ENCODE measurements around the gene RHBDL3. TPM values are rescaled to one million over a fixed set of nuclear protein-coding genes. Genes with fewer than 3 reads are reported as not detected.

The RHBDL3 gene
- total RNA-seq, 4 donors from 2014 or later = 0.27 to 0.64 TPM; not detected in 2

- Histone ChIP-seq H3K36me3 (no peaks in the 10 kb centered on the region), H3K4me3 (no peak overlapping the region), H3K4me1 (no peaks in the 10 kb centered on the region), H3K27ac (no peak overlapping the region), H3K9me3 (no peaks in the 10 kb centered on the region), H3K27me3 (peaks cover 3% of the 10 kb centered on the region)
- no peak for TF ChIP-seq EP300 (IDR thresholded peaks at IDR 0.05; ENCODE audit: low read depth)
- TF ChIP-seq CTCF (IDR thresholded peaks at IDR 0.05) = no peak
- no peak for TF ChIP-seq POLR2A (IDR thresholded peaks at IDR 0.05)
- no peak for TF ChIP-seq POLR2AphosphoS5 (IDR thresholded peaks at IDR 0.05)
- in situ Hi-C loops (cut with MboI; ENCODE audit: low pct_ligation_motif_present in 1 of 4, low pct_unique_long_range_greater_than_20kb in 1 of 4, low sequenced_read_pairs in 3 of 4) = no loop called here
- intact Hi-C loops (cut with DNase I; ENCODE audit: low total_unique reads) = no loop called here
- 24% methylated on average over 4 of the region's 9 CpGs; no CpG with 5 or more reads in 1 of the 2 donors for WGBS, 2 donors (ENCODE audit: low coverage in 1 of 2)
- DNase-seq = no peak
Measured at GRCh38 chr17:32281011-32281451, 15.4 kb downstream of the RHBDL3 start.

- 56 to 74% methylated on average over 3 to 20 of the region's 20 CpGs for WGBS, 2 donors (ENCODE audit: low coverage in 1 of 2)
- in situ Hi-C loops (cut with MboI; ENCODE audit: low pct_ligation_motif_present in 1 of 4, low pct_unique_long_range_greater_than_20kb in 1 of 4, low sequenced_read_pairs in 3 of 4) = no loop called here
- Histone ChIP-seq H3K36me3 (no peaks in the 10 kb centered on the region), H3K9me3 (no peaks in the 10 kb centered on the region), H3K27me3 (peaks cover 3% of the 10 kb centered on the region), H3K4me3 (no peak overlapping the region), H3K4me1 (no peaks in the 10 kb centered on the region), H3K27ac (no peak overlapping the region)
- TF ChIP-seq POLR2A (IDR thresholded peaks at IDR 0.05) (no peak), POLR2AphosphoS5 (IDR thresholded peaks at IDR 0.05) (no peak), CTCF (IDR thresholded peaks at IDR 0.05) (no peak), EP300 (IDR thresholded peaks at IDR 0.05; ENCODE audit: low read depth) (no peak)
- intact Hi-C loops (cut with DNase I; ENCODE audit: low total_unique reads) = no loop called here
- DNase-seq = no peak
Measured at GRCh38 chr17:32283745-32284201, 18.1 kb downstream of the RHBDL3 start.

- TF ChIP-seq POLR2AphosphoS5 (IDR thresholded peaks at IDR 0.05) = no peak
- no peak for TF ChIP-seq EP300 (IDR thresholded peaks at IDR 0.05; ENCODE audit: low read depth)
- no peak for TF ChIP-seq POLR2A (IDR thresholded peaks at IDR 0.05)
- no peak for TF ChIP-seq CTCF (IDR thresholded peaks at IDR 0.05)
- Histone ChIP-seq H3K36me3 (no peaks in the 10 kb centered on the region), H3K27me3 (peaks cover 3% of the 10 kb centered on the region), H3K27ac (no peak overlapping the region), H3K4me1 (no peaks in the 10 kb centered on the region), H3K4me3 (no peak overlapping the region), H3K9me3 (no peaks in the 10 kb centered on the region)
- WGBS, 2 donors (ENCODE audit: low coverage in 1 of 2) = 73 to 95% methylated on average over 2 to 8 of the region's 8 CpGs
- intact Hi-C loops (cut with DNase I; ENCODE audit: low total_unique reads) = no loop called here
- in situ Hi-C loops (cut with MboI; ENCODE audit: low pct_ligation_motif_present in 1 of 4, low pct_unique_long_range_greater_than_20kb in 1 of 4, low sequenced_read_pairs in 3 of 4) = no loop called here
- DNase-seq = no peak
Measured at GRCh38 chr17:32285306-32285705, 19.7 kb downstream of the RHBDL3 start.

- no peaks in the 10 kb centered on the region for H3K4me1 ChIP-seq
- 72% methylated on average over 9 of the region's 9 CpGs; no CpG with 5 or more reads in 1 of the 2 donors for WGBS, 2 donors (ENCODE audit: low coverage in 1 of 2)
- no peak overlapping the region for H3K27ac ChIP-seq
- no peak for DNase-seq
- TF ChIP-seq POLR2A (IDR thresholded peaks at IDR 0.05) (no peak), POLR2AphosphoS5 (IDR thresholded peaks at IDR 0.05) (no peak), CTCF (IDR thresholded peaks at IDR 0.05) (no peak), EP300 (IDR thresholded peaks at IDR 0.05; ENCODE audit: low read depth) (no peak)
- H3K36me3 ChIP-seq = no peaks in the 10 kb centered on the region
- in situ Hi-C loops (cut with MboI; ENCODE audit: low pct_ligation_motif_present in 1 of 4, low pct_unique_long_range_greater_than_20kb in 1 of 4, low sequenced_read_pairs in 3 of 4) (no loop called here), intact Hi-C loops (cut with DNase I; ENCODE audit: low total_unique reads) (no loop called here)
- peaks cover 3% of the 10 kb centered on the region for H3K27me3 ChIP-seq
- no peak overlapping the region for H3K4me3 ChIP-seq
- no peaks in the 10 kb centered on the region for H3K9me3 ChIP-seq
Measured at GRCh38 chr17:32285746-32286517, 20.3 kb downstream of the RHBDL3 start.
